ENCODE results near the gene C2CD3.

DNA sequence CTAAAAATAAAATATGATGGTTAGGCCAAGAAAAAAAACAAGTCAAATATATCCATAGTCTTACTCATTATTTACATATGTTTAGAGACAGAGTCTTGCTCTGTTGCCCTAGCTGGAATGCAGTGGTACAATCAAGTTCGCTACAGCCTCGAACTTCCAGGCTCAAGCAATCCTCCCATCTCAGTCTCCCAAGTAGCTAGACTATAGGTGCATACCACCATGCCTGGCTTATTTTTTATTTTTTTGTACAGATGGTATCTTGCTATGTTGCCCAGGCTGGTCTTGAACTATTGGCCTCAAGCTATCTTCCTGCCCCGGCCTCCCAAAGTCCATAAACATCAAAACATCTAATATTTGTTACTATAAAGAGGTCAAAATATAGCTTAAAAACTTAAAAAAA lies 36.1 kb downstream of the C2CD3 start:
- TF ChIP-seq, protein P1, sequence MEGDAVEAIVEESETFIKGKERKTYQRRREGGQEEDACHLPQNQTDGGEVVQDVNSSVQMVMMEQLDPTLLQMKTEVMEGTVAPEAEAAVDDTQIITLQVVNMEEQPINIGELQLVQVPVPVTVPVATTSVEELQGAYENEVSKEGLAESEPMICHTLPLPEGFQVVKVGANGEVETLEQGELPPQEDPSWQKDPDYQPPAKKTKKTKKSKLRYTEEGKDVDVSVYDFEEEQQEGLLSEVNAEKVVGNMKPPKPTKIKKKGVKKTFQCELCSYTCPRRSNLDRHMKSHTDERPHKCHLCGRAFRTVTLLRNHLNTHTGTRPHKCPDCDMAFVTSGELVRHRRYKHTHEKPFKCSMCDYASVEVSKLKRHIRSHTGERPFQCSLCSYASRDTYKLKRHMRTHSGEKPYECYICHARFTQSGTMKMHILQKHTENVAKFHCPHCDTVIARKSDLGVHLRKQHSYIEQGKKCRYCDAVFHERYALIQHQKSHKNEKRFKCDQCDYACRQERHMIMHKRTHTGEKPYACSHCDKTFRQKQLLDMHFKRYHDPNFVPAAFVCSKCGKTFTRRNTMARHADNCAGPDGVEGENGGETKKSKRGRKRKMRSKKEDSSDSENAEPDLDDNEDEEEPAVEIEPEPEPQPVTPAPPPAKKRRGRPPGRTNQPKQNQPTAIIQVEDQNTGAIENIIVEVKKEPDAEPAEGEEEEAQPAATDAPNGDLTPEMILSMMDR (IDR thresholded peaks at IDR 0.05) = no peak
- TF ChIP-seq POLR2A (IDR thresholded peaks at IDR 0.05) = no peak
- TF ChIP-seq POLR2AphosphoS5 (IDR thresholded peaks at IDR 0.05) = no peak

Data from gastroesophageal sphincter (tissue), 3 donors.